GM12875 (cell line): ENCODE results near the gene KLK7.

Experiments
- H3K4me3 ChIP-seq: one replicate; pipeline ENCODE4 v1.5.1; 2011; ENCODE audit warnings: low read depth, low read length, control low read depth
- TF ChIP-seq, protein P1 (sequence below): IDR thresholded peaks from 2 replicates; pipeline ENCODE4 v1.5.1; 2011; ENCODE audit warnings: low read depth, mild to moderate bottlenecking, control low read depth, inconsistent platforms, low read length, moderate library complexity, borderline replicate concordance; ENCODE audit not compliant: insufficient read depth

The KLK7 gene

GRCh38 chr19:51026554-51026831 is 42.8 kb upstream of the KLK7 start, which contains the start of gene KLK11:
TSS of gene KLK11 (minus strand) at chr19:51026616. CDS start at chr19:51025631, 985 bp downstream.
- TF ChIP-seq, protein P1, sequence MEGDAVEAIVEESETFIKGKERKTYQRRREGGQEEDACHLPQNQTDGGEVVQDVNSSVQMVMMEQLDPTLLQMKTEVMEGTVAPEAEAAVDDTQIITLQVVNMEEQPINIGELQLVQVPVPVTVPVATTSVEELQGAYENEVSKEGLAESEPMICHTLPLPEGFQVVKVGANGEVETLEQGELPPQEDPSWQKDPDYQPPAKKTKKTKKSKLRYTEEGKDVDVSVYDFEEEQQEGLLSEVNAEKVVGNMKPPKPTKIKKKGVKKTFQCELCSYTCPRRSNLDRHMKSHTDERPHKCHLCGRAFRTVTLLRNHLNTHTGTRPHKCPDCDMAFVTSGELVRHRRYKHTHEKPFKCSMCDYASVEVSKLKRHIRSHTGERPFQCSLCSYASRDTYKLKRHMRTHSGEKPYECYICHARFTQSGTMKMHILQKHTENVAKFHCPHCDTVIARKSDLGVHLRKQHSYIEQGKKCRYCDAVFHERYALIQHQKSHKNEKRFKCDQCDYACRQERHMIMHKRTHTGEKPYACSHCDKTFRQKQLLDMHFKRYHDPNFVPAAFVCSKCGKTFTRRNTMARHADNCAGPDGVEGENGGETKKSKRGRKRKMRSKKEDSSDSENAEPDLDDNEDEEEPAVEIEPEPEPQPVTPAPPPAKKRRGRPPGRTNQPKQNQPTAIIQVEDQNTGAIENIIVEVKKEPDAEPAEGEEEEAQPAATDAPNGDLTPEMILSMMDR: no peak

DNA sequence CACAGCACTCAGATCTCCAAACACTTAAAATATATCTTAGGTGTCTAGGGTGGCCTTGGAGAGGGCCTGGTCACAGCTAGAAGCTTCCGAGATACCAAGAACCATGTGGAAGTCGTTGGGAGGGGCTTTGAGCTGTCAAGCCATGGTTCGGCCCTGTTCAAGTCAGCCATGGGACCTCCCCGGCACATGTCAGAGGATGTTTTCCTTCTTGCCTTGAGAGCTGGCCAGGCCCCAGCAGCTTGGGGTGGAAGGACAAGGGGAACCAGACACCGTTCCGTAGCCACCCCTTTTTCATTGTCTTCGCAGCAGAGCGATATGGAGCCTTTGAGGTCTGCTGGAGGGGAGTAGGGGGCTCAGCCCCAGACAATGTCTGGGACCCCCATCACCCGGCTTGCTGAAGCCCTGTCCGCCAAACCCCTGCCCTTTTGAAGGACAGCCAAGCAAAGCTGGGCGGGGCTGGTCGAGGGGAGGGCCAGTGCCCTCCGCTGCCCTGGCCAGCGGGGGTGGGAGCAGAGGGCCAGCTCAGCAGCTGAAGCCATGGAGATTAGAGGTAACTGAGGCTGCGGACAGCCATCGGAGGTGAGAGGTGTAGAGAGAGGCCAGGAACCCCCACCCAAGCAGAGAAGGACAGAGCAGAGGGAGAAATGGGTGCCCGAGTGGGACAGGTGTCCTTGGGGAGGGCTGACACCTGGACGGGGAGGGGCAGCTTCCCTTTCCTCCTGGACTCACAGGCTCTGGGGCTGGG is 42.3 kb upstream of the KLK7 start:
- no peak overlapping the region for H3K4me3 ChIP-seq
- TF ChIP-seq, protein P1: no peak

More at GRCh38 chr19:51026554-51026831, 42.8 kb upstream of the KLK7 start, which contains the start of gene KLK11:
- no peak within 1 kb of the TSS for H3K4me3 ChIP-seq

GRCh38 chr19:51025401-51025800 is 41.7 kb upstream of the KLK7 start:
- TF ChIP-seq, protein P1: no peak
- no peak overlapping the region for H3K4me3 ChIP-seq

DNA sequence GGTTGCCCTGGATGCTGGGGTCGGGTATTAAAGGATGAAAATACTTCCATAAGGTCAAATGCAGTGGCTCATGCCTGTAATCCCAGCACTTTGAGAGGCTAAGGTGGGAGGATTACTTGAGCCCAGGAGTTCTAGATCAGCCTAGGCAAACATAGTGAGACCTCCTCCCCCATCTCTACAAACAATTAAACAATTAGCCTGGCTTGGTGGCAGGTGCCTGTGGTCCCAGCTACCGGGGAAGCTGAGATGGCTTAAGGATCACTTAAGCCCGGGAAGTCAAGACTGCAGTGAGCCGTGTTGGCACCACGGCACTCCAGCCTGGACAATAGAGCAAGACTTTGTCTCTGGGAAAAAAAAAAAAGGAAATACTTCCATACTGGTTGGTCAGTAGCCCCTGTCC is 41.2 kb upstream of the KLK7 start:
- H3K4me3 ChIP-seq: no peak overlapping the region
- TF ChIP-seq, protein P1: no peak

DNA sequence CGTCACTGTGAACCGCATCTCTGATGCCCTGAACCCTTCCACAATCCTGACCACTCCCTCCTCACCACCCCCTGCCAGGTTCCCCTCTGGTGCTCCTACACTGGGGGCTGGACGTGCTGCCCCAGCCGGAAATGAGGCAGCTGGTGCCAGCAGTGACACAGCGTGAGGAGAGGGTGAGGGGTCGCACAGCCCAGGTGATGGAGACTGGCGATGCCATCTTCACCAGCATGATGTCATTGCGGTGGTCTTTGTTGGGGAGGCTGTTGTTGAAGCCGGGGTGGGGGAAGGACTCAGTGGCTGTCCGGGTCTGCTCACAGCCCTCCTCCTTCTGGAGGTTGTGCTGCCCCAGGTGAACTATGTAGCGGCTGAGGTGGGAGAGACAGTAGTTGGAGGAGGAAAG is 40.2 kb upstream of the KLK7 start:
- no peak overlapping the region for H3K4me3 ChIP-seq
- TF ChIP-seq, protein P1: no peak

DNA sequence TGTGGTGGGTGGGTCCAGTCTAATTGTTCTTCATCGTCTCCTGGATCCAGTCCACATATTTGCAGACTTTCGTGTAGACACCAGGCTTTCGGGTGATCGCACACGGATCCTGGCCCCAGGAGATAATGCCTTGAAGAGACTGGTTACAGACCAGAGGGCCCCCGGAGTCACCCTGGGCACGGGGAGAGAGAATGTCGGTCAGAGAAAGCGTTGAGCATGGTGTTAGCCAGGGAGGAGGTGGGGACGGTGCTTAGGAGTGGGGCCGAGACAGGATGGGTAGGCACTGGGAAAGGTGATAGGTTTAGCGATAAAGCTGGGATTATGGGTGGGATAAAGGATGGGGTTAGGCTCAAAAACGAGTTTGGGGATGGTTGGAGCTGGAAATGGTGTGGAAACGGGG is 38.8 kb upstream of the KLK7 start:
- H3K4me3 ChIP-seq: no peak overlapping the region
- TF ChIP-seq, protein P1: no peak

DNA sequence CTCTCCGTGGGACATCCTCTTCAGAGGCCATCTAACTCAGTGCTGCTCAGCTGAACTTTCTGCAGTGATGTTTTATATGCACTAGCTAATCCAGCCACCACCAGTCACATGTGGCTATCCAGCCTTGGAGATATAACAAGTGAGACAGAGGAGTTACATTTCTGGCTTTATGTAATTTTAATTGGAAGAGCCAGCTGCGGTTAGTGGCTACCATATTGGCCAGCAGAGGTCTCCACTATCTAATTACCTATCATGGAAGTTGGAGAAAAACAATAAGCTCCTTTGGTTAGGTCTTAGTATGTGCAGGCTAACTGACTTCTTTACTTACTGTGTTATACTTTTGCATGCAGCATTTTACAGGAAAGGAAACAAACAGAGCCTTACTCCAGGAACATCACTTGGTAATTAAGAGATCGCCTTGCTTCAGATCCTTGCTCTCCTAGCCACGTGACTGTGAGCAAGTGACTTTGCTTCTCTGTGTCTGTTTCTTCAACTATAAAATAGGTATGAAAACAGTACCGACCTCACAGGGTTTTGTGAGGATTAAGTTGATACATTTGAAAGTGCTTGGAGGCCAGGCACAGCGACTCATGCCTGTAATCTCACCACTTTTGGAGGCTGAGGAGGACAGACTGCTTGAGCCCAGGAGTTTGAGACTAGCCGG is 37.4 kb upstream of the KLK7 start:
- TF ChIP-seq, protein P1: 0 out of 2 replicates have a peak, but pooled peaks have one; percentile 27

More for the DNA sequence above, 37.4 kb upstream of the KLK7 start:
- no peak overlapping the region for H3K4me3 ChIP-seq
